Thoracic aorta (tissue), 2 donors: Measurements from ENCODE around the gene EIF3F. TPM values are rescaled to one million over a fixed set of nuclear protein-coding genes. Genes with fewer than 3 reads are reported as not detected.

Experiments
- ATAC-seq: fragments of 150-250 bp; one replicate; pipeline ENCODE4 v1.8.0; 2017; ENCODE audit warnings: low read depth; ENCODE audit not compliant: insufficient number of reproducible peaks, low FRiP score
- DNase-seq: peaks from one replicate; pipeline ENCODE4 v3.0.0-alpha.2; 2020; ENCODE audit warnings: low spot score
- H3K27ac ChIP-seq, 2 donors: fragments of 200-600 bp; sonication (generic); 1 replicate in 1 of 2; 2 replicates in 1 of 2; pipeline ENCODE4 v1.5.1; 2016; ENCODE audit warnings: mild to moderate bottlenecking in 2 of 2, moderate library complexity in 2 of 2
- H3K27me3 ChIP-seq: fragments of 200-600 bp; sonication (generic); replicated peaks from 2 replicates; pipeline ENCODE4 v1.6.0; 2016; ENCODE audit warnings: mild to moderate bottlenecking; ENCODE audit not compliant: insufficient read depth
- H3K36me3 ChIP-seq: fragments of 200-600 bp; sonication (generic); one replicate; pipeline ENCODE4 v1.5.1; 2016
- H3K4me1 ChIP-seq, 2 donors: fragments of 200-600 bp; sonication (generic); 1 replicate in 1 of 2; 2 replicates in 1 of 2; pipeline versions ENCODE4 v1.5.1 to v1.6.0; 2016; ENCODE audit warnings: low read depth in 2 of 2, mild to moderate bottlenecking in 1 of 2; ENCODE audit not compliant: control insufficient read depth in 1 of 2
- H3K4me3 ChIP-seq: fragments of 200-600 bp; sonication (generic); 2 replicates; pipeline ENCODE4 v1.5.1; 2016; ENCODE audit warnings: mild to moderate bottlenecking
- H3K9me3 ChIP-seq: fragments of 200-600 bp; sonication (generic); 2 replicates; pipeline ENCODE4 v1.5.1; 2016
- total RNA-seq, 2 donors: library from RNA; depleted of rRNA; stranded (reverse); fragments of >200 nt; gene quantifications; one replicate each; pipeline versions ENCODE4 v1.1.0 to v1.2.3, GENCODE V29; 2016
- TF ChIP-seq, protein P1 (sequence below): fragments of 200-600 bp; sonication (generic); IDR thresholded peaks from one replicate; pipeline ENCODE4 v1.5.1; 2019; ENCODE audit warnings: antibody characterized with exemption

EIF3F gene
- total RNA-seq, 2 donors from 2014 or later: 125 to 166 TPM

DNA sequence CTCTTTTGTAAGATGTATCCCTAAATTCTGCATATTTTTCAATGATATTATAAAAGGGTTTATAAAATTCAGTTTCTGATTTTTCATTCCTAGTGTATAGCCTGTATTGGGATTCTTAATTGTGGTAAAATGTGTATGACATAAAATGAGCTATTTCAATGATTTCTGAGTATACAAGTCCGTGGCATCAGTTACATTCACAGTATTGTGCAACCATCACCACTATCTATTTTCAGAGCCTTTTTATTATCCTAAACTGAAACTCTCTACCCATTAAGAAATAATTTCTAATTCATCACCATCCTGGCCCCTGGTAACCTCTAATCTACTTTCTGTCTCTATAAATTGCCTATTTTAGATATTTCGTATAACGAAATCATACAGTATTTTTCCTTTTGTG is 39.8 kb downstream of the EIF3F start:
- Histone ChIP-seq H3K9me3 (no peaks in the 10 kb centered on the region), H3K27ac (no peak overlapping the region), H3K36me3 (no peaks in the 10 kb centered on the region), H3K4me1 (no peaks in the 10 kb centered on the region), H3K27me3 (no peaks in the 10 kb centered on the region), H3K4me3 (no peak overlapping the region)
- ATAC-seq (no peak), DNase-seq (no peak)
- TF ChIP-seq, protein P1, sequence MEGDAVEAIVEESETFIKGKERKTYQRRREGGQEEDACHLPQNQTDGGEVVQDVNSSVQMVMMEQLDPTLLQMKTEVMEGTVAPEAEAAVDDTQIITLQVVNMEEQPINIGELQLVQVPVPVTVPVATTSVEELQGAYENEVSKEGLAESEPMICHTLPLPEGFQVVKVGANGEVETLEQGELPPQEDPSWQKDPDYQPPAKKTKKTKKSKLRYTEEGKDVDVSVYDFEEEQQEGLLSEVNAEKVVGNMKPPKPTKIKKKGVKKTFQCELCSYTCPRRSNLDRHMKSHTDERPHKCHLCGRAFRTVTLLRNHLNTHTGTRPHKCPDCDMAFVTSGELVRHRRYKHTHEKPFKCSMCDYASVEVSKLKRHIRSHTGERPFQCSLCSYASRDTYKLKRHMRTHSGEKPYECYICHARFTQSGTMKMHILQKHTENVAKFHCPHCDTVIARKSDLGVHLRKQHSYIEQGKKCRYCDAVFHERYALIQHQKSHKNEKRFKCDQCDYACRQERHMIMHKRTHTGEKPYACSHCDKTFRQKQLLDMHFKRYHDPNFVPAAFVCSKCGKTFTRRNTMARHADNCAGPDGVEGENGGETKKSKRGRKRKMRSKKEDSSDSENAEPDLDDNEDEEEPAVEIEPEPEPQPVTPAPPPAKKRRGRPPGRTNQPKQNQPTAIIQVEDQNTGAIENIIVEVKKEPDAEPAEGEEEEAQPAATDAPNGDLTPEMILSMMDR: no peak

- H3K4me1 ChIP-seq: no peaks in the 10 kb centered on the region
- no peak for ATAC-seq
- DNase-seq: no peak
Observed at GRCh38 chr11:8028766-8029165, 41.6 kb downstream of the EIF3F start.

DNA sequence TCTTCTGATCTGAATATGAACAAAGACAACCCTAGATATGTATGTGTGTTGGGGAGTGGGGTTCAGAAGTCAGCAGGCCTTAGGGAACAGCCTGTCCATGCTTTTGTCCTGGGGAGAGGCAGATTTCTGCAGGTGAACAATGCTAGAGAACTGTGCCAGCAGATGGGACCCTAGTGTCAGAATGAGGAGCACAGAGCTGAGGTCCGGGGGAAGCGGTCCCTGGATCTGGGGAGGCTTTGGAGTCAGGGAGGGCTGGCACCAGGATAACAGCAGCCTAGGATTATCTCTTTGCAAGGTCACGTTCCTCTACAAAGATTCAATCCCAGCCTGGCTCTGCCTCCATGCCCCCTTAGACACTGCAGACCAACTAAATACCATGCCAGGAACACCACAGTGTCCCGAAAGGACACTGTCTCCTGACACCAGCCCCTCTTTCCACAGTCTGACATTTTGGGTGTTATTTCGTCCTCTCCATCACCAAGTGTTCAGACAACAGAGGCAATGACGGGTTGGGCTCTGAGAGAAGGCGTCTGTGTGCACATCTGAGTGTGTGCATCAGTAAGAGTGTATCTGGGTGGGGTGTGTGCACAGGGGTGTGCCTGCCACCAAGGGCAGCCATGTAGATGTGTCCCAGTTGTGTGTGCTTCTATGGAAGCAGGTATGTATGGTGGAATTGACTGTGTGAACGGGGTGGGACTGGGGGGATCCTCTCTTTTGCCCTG is 43.5 kb downstream of the EIF3F start:
- H3K4me1 ChIP-seq: no peaks in the 10 kb centered on the region
- ATAC-seq (no peak), DNase-seq (no peak)
- H3K27ac ChIP-seq: no peak overlapping the region
- no peaks in the 10 kb centered on the region for H3K9me3 ChIP-seq
- TF ChIP-seq, protein P1: no peak
- no peaks in the 10 kb centered on the region for H3K27me3 ChIP-seq
- H3K4me3 ChIP-seq: no peak overlapping the region
- H3K36me3 ChIP-seq: no peaks in the 10 kb centered on the region

More at GRCh38 chr11:8028766-8029165, 41.6 kb downstream of the EIF3F start:
- TF ChIP-seq, protein P1: no peak
- H3K27ac ChIP-seq: no peak overlapping the region
- no peaks in the 10 kb centered on the region for H3K9me3 ChIP-seq
- H3K4me3 ChIP-seq: no peak overlapping the region
- H3K36me3 ChIP-seq: no peaks in the 10 kb centered on the region
- no peaks in the 10 kb centered on the region for H3K27me3 ChIP-seq

GRCh38 chr11:8031248-8032115 is 44.3 kb downstream of the EIF3F start:
- Histone ChIP-seq H3K27me3 (no peaks in the 10 kb centered on the region), H3K27ac (no peak overlapping the region), H3K9me3 (no peaks in the 10 kb centered on the region), H3K36me3 (no peaks in the 10 kb centered on the region), H3K4me1 (no peaks in the 10 kb centered on the region), H3K4me3 (no peak overlapping the region)
- DNase-seq: no peak
- TF ChIP-seq, protein P1: no peak
- no peak for ATAC-seq

DNA sequence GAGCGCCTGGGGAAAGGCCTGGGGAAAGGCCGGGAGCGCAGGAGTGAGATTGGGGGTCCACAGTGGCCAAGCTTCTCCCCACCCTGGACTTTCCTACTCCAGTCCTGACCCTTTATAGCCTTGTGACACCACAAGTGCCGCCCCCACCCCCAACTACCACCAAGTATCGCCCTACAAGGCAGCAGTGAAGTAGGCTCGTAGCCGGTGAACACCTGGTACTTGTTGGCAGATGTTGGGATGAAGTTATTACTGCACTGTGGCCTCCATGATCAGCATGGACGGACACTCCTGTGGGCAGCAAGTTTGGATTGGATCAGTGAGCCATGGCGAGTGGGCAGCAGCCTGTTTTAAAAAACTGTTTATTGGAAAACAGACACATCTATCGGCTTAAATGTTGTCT is 45.0 kb downstream of the EIF3F start:
- Histone ChIP-seq H3K27me3 (no peaks in the 10 kb centered on the region), H3K4me1 (no peaks in the 10 kb centered on the region), H3K27ac (no peak overlapping the region), H3K9me3 (no peaks in the 10 kb centered on the region), H3K4me3 (no peak overlapping the region), H3K36me3 (no peaks in the 10 kb centered on the region)
- DNase-seq (no peak), ATAC-seq (no peak)
- TF ChIP-seq, protein P1: no peak
